Cardiac fibroblast (primary cell): Measurements from ENCODE around the gene RELT.

Experiments used
- DNase-seq, 2 donors: peaks; one replicate each; pipeline versions ENCODE4 v3.0.0 to v3.0.0-alpha.2; 2010; ENCODE audit warnings: low read depth in 2 of 2
- H3K4me3 ChIP-seq, 2 donors: replicated peaks in 1 of 2; 1 replicate in 1 of 2; 2 replicates in 1 of 2; pipeline ENCODE4 v1.5.1; 2011; ENCODE audit warnings: low read depth in 2 of 2, low read length in 2 of 2, mild to moderate bottlenecking in 2 of 2, moderate library complexity in 1 of 2
- CTCF ChIP-seq: IDR thresholded peaks from one replicate; pipeline ENCODE4 v1.5.1; 2011; ENCODE audit warnings: low read depth, mild to moderate bottlenecking, low read length, inconsistent platforms

RELT gene

DNA sequence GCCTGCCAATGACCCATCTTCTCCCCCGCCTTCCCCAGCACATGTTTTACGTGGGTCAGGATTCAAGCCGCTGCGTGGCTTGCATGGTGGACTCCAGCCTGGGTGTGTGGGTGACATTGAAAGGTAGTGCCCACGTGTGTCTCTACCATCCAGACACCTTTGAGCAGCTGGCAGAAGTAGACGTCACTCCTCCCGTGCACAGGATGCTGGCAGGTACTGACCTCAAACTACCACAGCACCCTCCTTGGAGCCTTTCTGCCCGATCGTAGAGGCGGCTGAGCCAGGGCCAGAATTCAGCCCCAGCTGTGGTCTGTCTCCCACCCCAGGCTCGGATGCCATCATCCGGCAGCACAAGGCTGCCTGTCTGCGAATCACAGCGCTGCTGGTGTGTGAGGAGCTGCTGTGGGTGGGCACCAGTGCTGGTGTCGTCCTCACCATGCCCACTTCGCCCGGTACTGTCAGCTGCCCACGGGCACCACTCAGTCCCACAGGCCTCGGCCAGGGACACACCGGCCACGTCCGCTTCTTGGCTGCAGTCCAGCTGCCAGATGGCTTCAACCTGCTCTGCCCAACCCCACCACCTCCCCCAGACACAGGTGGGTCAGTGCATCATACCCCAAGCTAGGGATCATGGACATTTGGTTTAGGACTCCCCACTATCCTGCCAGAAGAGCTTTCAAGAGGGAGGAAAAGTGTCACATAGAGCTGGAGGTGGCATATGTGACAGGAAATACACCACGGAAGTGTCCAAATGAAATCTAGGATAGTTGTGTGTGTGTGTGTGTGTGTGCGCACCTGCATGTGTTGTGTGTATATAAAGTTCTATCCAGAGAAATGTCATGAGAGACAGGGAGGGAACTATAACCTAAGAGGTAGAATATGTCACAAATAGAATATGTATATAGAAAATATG is 10.6 kb upstream of the RELT start:
- H3K4me3 ChIP-seq, result no peak overlapping the region
- no peak for TF ChIP-seq CTCF

DNA sequence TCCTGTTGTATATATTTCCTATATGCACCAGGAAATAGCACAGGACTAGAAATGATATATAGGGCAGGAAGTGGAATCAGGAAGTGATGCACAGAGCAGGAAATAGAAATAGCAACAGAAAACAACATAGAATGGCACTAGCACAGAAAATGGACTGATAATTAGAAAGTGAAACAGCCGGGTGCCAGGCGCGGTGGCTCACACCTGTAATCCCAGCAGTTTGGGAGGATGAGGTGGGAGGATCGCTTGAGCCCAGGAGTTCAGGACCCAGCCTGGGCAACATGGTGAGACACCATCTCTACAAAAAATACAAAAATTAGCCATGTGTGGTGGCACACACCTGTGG is 10.0 kb upstream of the RELT start:
- no peak for TF ChIP-seq CTCF
- DNase-seq, result no peak
- no peak overlapping the region for H3K4me3 ChIP-seq

More for the DNA sequence above, 10.6 kb upstream of the RELT start:
- no peak for DNase-seq

- no peak for TF ChIP-seq CTCF
- DNase-seq, result no peak
- no peak overlapping the region for H3K4me3 ChIP-seq
These were observed 9.2 kb upstream of the RELT start for GRCh38 chr11:73366953-73367352.

DNA sequence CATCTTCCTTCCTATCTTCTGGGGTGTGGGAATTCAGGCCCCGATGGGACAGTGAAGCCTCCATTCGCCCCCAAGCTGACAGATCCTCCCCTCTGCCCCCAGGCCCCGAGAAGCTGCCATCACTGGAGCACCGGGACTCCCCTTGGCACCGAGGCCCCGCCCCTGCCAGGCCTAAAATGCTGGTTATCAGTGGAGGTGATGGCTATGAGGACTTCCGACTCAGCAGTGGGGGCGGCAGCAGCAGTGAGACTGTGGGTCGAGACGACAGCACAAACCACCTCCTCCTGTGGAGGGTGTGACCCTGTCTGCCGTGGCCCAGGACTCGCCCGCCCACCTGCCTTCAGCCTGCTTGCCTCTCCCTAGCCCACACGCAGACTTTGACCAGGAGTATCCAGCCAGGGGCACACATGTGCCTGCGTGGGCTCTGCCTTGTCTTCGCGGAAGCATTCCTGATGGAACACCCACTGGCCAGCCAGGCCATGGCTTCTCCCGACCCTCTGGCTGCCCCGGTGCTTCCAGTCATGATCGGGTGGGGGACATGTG is 8.6 kb upstream of the RELT start:
- H3K4me3 ChIP-seq, result no peak overlapping the region
- TF ChIP-seq CTCF, result no peak
- no peak for DNase-seq

GRCh38 chr11:73372375-73372993 is 3.7 kb upstream of the RELT start:
- H3K4me3 ChIP-seq, result no peak overlapping the region
- peak; percentile 36 for TF ChIP-seq CTCF
- peak; percentile 27 to 38 for DNase-seq

GRCh38 chr11:73374151-73374550 is 2.0 kb upstream of the RELT start:
- no peak for TF ChIP-seq CTCF

More at GRCh38 chr11:73374151-73374550, 2.0 kb upstream of the RELT start:
- no peak overlapping the region for H3K4me3 ChIP-seq
- no peak for DNase-seq
